Measurements from ENCODE around the gene CD300LD. TPM values are rescaled to one million over a fixed set of nuclear protein-coding genes. Genes with fewer than 3 reads are reported as not detected.
"Not testable (repeated sequence)": the region's sequence is repeated elsewhere in the genome, so short reads cannot be mapped to it uniquely, and the experiment has no call there.

The CD300LD gene
- not detected in 2 replicates for polyA plus RNA-seq (2011; rRNA removed)
- polyA minus RNA-seq (2011; rRNA and poly(A)+ RNA removed) = not detected in 2 replicates

- Histone ChIP-seq H3K4me3 (ENCODE audit: low read depth, low read length) (no peak within 1 kb of the TSS), H3K27ac (ENCODE audit: low read depth, low read length) (no peak within 1 kb of the TSS), H3K27me3 (ENCODE audit: control insufficient read depth, insufficient read depth, low read length) (no peaks in the 10 kb centered on the region), H3K9me3 (ENCODE audit: control insufficient read depth, insufficient read depth, low read length) (no peaks in the 10 kb centered on the region)
- CTCF ChIA-PET = no interaction called here
- no peak for DNase-seq (ENCODE audit: low read depth, low spot score)
- no peak for TF ChIP-seq CTCF (IDR thresholded peaks at IDR 0.05; ENCODE audit: low read depth, low read length)
- POLR2A ChIA-PET = no interaction called here
Observed at GRCh38 chr17:74592087-74592990, at the start of gene CD300LD. CD300LD (minus strand) TSS chr17:74592283; CDS start chr17:74592202, 81 bp downstream.

GRCh38 chr17:74641224-74641957 is 49.3 kb upstream of the CD300LD start:
- no peak overlapping the region for H3K4me3 ChIP-seq (ENCODE audit: low read depth, low read length)
- no peaks in the 10 kb centered on the region for H3K27me3 ChIP-seq (ENCODE audit: control insufficient read depth, insufficient read depth, low read length)
- H3K9me3 ChIP-seq (ENCODE audit: control insufficient read depth, insufficient read depth, low read length) = no peaks in the 10 kb centered on the region
- ChIA-PET POLR2A (no interaction called here), CTCF (no interaction called here)
- TF ChIP-seq CTCF (IDR thresholded peaks at IDR 0.05; ENCODE audit: low read depth, low read length) = no peak
- DNase-seq (ENCODE audit: low read depth, low spot score) = no peak
- no peak overlapping the region for H3K27ac ChIP-seq (ENCODE audit: low read depth, low read length)

- no peak for DNase-seq (ENCODE audit: low read depth, low spot score)
Observed at GRCh38 chr17:74639704-74640151, 47.6 kb upstream of the CD300LD start.

GRCh38 chr17:74637926-74638325 is 45.8 kb upstream of the CD300LD start:
- POLR2A ChIA-PET = no interaction called here
- Histone ChIP-seq H3K9me3 (ENCODE audit: control insufficient read depth, insufficient read depth, low read length) (no peaks in the 10 kb centered on the region), H3K4me3 (ENCODE audit: low read depth, low read length) (no peak overlapping the region), H3K27ac (ENCODE audit: low read depth, low read length) (no peak overlapping the region), H3K27me3 (ENCODE audit: control insufficient read depth, insufficient read depth, low read length) (no peaks in the 10 kb centered on the region)
- no peak for TF ChIP-seq CTCF (IDR thresholded peaks at IDR 0.05; ENCODE audit: low read depth, low read length)
- DNase-seq (ENCODE audit: low read depth, low spot score) = no peak
- CTCF ChIA-PET = no interaction called here

More at GRCh38 chr17:74639704-74640151, 47.6 kb upstream of the CD300LD start:
- no peak for TF ChIP-seq CTCF (IDR thresholded peaks at IDR 0.05; ENCODE audit: low read depth, low read length)
- ChIA-PET POLR2A (no interaction called here), CTCF (no interaction called here)
- H3K4me3 ChIP-seq (ENCODE audit: low read depth, low read length) = no peak overlapping the region
- no peaks in the 10 kb centered on the region for H3K27me3 ChIP-seq (ENCODE audit: control insufficient read depth, insufficient read depth, low read length)
- no peaks in the 10 kb centered on the region for H3K9me3 ChIP-seq (ENCODE audit: control insufficient read depth, insufficient read depth, low read length)
- no peak overlapping the region for H3K27ac ChIP-seq (ENCODE audit: low read depth, low read length)

- Histone ChIP-seq H3K27ac (ENCODE audit: low read depth, low read length) (no peak overlapping the region), H3K4me3 (ENCODE audit: low read depth, low read length) (no peak overlapping the region), H3K9me3 (ENCODE audit: control insufficient read depth, insufficient read depth, low read length) (no peaks in the 10 kb centered on the region), H3K27me3 (ENCODE audit: control insufficient read depth, insufficient read depth, low read length) (no peaks in the 10 kb centered on the region)
- TF ChIP-seq CTCF (IDR thresholded peaks at IDR 0.05; ENCODE audit: low read depth, low read length) = no peak
- ChIA-PET CTCF (no interaction called here), POLR2A (no interaction called here)
- DNase-seq (ENCODE audit: low read depth, low spot score) = no peak
Observed at GRCh38 chr17:74637265-74637664, 45.2 kb upstream of the CD300LD start.

GRCh38 chr17:74636541-74637085 is 44.5 kb upstream of the CD300LD start:
- H3K27me3 ChIP-seq (ENCODE audit: control insufficient read depth, insufficient read depth, low read length); POLR2A ChIA-PET: not testable (repeated sequence)

More at GRCh38 chr17:74636541-74637085, 44.5 kb upstream of the CD300LD start:
- H3K4me3 ChIP-seq (ENCODE audit: low read depth, low read length); DNase-seq (ENCODE audit: low read depth, low spot score); CTCF ChIA-PET; H3K9me3 ChIP-seq (ENCODE audit: control insufficient read depth, insufficient read depth, low read length); H3K27ac ChIP-seq (ENCODE audit: low read depth, low read length): not testable (repeated sequence)

Measured in AG04450 (cell line).